HG02884 (cell line): ENCODE data around the gene CDH8.
"Not testable (repeated sequence)": the region's sequence is repeated elsewhere in the genome, so short reads cannot be mapped to it uniquely, and the experiment has no call there.

ENCODE experiments used
- ATAC-seq: cut with Tn5 transposase; IDR thresholded peaks from one replicate; pipeline ENCODE4 v1.9.1; 2021; ENCODE audit warnings: mild to moderate bottlenecking, moderate library complexity; ENCODE audit not compliant: unreplicated experiment

The CDH8 gene

DNA sequence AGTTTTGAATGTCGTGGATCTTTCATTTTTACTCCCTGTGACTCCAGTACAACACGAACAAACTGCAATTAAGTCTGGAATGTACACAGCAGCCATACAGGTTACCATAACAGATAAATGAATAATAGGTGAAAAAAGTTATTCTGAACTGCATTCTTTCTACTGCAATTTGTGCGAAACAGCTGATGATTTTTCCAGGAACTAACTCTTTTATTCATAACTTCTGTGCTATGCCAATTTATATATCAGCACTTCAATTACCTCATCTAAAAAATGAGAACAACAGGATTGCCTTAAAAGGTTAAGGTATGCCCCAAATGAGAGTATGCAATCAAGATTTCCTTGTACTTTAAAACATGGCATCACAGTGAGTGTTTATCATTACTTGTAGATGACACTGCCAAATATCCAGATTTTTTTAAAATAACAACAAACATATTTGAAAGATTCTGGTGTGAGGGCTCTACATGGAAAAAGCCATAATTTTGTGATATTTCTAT is 238.9 kb downstream of the CDH8 start:
- no peak for ATAC-seq

DNA sequence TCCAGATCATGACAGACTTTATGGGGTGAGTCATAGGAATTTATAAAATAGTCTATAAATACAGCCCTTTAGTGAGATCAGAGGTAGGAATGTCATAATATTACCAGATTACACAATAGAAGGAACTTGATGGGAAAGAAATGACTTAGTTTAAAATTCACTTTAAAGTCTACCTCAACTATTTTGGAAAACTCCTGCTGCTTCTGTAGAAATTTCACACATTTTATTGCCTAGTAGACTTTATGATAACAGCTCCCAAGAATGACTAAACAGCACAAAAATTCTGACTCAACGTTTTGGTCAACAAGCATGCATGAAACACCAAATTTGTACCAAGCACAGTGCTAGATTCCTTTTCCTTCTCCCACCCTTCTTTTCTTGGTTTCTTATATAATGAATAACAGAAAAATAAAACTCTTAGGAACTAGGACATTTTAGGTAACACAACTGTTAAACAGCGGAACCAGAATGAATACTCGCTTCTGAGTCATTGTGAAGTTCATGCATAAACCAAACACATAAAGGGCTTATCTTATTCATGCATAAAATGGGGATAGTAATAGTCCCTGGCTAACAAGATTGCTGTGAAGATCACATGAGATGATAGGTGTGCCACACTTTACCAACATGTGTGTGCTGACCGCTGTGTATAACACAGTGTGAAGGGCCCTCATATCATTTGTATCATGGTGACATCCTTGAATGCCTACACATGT is 243.9 kb downstream of the CDH8 start:
- no peak for ATAC-seq

DNA sequence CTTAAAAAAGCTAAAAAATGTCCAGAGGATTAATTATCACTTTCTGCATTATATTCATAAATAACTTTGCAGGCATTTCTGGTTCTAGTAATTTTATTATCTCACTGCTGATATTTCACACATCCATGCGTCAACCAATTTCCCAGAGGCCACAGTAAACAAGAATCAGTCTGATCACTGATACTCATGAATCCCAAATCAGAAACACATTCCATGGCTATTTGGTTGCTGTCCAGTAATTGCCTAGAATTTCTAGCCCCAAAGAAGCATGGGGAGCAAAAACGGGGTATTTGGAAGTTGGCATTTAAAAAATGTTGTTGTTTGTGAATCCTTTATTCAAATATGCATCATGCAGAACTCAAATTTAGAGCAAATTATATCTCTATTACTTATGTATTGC is 244.8 kb downstream of the CDH8 start:
- no peak for ATAC-seq

DNA sequence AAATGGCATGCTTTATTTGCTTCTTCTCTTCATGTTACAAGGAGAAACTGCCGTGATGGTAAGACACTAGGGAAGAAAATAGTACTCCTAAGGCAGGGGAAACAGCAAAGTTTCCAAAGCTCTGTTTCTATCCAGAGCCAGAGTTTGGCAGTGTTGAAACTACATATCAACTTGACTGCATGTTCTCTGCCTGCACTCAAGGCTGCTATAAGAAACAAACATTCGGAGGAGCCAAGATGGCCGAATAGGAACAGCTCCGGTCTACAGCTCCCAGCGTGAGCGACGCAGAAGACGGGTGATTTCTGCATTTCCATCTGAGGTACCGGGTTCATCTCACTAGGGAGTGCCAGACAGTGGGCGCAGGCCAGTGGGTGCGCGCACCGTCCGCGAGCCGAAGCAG is 254.4 kb downstream of the CDH8 start:
- not testable (repeated sequence) for ATAC-seq

DNA sequence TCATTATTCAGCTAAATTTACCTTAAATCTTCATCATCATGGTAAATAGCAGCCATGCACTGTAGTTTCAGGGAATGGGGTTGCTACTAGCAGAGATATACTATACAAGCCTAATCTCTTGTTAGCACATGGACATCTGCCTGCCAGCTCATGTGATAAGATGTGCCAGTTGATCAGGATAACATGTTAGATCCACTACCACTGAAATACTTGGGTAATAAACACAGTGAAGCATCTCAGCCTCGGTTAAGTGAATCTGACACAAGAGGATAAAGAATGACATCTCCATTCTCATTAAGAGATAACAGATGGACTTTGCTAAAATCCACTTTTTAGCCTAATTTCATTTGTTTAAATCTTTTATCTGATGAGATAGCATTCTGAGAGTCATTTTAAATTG is 256.1 kb downstream of the CDH8 start:
- ATAC-seq, result no peak

DNA sequence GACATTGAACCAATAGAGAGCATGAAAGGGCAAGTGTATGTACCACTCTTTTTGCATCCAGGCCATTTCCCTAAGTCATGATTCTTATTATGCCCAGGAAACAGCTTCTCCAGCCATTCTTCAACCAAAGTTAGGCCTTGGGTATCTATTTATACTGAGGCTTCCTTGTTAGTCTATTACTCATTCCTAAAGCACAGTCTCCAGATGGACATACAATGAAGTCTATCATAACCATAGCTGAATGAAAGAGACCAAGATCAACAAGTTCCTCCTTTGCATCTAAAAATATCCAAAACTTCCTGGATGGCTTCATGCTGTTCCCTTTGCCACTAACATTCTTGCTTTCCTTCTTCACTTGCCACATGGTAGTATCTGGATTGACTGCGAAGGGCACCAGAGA is 265.9 kb downstream of the CDH8 start:
- no peak for ATAC-seq

DNA sequence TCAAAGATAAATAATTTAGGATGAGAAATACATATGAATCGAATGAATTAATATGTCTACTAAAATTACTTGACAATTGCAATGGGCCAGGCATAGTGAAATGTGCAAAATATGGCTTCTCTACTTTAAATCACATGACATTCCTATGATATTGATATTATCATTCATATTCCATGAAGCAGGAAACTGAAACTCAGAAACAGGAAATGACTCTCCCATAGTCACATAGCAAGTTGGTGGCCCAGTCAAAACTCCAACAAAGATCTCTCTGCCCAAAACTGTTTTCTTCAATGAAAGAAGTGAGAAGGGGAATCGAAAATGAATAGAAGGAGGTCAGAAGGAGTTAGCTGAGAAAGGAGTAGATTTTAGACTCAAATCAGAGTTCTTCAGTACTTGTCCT is 272.2 kb downstream of the CDH8 start:
- no peak for ATAC-seq

DNA sequence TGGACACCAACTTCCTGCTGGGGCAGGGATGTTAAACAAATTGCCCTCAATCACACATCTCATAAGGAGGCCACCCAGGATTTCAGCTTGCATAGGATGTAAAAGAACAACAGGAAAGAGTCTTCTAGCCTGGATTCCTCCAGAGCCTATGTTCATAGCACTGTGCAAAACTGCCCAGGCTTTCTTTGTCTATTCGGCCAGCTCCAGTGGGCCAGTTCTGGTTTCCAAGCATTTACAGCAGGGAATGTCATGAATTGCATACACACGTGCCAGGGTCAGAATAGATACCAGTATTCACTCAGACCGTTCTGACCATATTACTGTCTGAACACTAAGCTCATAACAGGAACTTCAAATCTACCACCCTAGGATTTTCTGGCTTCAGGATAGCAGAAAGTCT is 273.2 kb downstream of the CDH8 start:
- no peak for ATAC-seq

DNA sequence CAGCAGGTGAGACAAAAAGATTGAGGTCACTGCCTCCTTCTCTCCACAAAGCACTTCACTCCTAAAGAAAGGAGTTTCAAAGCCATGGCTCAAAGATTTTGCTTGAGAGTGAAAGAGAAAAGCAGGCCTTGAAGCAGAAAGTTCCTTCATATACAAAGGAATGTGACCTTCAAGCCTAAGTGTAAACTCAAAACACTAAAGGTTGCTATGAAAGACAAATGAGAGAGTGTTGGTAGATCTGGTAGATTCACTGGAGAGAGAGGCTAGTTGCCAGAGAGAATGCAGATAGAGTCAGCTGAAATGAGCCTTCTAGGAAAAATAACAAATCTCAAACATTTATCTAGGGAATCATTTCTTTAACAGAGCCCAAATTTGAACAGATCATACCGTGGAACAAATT is 305.2 kb downstream of the CDH8 start:
- ATAC-seq, result no peak

DNA sequence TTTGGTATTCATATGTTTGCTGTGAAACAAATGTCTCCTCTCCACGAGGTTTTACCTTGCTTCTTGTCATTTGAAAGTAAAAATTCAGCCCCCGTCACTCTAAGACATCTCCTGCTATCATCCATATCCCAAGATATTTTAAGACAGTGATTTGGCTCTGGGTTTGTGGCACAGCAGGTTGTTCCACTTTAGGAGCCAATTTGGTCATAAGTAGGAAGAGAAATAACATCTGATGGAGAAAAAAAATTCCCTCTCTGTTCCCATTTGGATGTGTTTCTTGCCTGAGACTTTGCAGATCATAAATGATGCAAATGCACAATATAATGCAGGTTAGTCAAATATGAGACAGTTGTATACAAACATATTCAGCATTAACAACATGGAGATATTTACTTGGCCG is 309.5 kb downstream of the CDH8 start:
- ATAC-seq, result no peak

DNA sequence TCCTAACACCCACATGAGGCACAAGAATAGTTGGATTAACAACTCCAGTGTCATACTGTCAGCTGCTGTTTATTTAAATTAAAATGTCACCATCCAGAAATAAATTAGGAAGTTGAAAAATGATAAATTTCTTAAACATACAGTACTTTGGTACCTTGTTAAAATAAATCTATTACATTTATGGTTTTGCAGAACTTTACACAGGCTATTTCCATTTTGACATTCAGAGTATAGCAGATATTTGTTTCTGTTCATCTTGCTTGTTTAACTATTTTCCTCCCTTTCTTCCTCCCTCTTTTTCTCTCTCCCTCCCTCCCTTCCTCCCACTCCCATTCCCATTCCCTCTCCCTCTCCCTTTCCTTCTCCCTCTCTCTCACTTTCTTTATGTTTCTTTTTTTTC is 310.1 kb downstream of the CDH8 start:
- ATAC-seq, result no peak

DNA sequence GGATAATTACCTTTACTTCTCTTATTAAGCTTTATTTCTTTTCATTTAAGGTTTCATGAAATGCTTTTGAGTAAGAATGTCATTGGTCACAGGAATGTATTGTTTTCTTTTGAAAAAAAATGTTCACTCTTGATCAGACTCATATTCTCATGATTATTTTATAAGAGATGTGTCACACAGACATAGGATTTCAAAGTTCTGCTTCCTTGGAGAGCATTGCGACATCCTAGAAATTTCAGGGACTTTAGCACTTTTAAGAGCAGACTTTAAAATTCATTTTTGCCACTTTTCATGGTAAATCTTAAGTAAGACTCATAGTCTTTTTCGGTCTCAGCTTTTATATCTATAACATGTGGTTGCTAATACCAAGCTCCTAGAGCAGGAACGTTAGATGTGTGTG is 314.7 kb downstream of the CDH8 start:
- no peak for ATAC-seq

DNA sequence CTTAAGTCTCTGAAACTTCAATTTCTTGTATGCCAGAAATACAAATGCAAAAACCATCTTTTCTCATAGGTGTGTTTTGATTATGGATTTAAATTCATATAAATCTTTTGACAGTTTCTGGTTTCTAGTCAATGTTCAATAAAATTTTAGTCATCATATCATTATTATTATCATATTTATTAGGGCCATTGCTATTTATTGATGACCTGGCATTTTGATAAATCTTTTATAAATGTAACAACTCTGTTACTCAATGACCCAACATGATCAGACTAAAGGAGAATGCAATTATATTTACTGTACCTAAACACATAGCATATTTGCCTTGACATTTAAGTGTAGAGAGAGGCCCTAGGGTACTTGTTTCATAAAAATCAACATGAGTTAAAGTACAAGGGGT is 320.8 kb downstream of the CDH8 start:
- ATAC-seq, result no peak

DNA sequence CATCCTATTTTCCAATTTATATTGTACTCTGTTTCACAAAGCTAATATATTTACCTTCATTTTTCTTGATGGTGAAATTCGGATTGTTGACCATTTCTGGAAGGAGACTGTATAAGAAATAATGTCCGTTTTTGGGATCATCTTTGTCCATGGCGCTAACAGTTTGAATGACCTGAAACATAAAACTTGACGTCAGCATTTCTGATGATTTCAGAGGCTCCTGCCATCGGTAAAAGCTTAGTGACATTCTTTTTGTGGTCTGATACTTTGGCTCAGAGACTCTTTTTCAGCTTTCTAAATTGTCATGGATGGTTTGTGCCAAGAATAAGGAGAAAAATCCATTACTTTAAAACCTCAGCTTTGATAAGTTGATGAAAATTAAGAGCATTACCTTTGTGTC is 322.5 kb downstream of the CDH8 start:
- no peak for ATAC-seq

DNA sequence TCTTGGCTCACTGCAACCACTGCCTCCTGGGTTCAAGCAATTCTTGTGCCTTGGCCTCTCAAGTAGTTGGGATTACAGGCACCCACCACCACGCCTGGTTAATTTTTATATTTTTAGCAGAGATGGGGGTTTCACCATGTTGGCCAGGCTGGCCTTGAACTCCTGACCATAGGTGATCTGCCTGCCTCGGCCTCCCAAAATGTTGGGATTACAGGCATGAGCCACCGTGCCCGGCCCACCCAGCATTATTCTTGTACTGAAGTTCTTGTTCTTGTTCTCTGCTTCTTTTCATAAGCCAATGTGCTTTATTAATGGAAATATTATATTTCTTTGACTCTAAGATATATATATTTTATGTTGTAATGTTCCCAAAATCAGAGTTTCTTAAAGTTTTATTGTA is 336.6 kb downstream of the CDH8 start:
- not testable (repeated sequence) for ATAC-seq

DNA sequence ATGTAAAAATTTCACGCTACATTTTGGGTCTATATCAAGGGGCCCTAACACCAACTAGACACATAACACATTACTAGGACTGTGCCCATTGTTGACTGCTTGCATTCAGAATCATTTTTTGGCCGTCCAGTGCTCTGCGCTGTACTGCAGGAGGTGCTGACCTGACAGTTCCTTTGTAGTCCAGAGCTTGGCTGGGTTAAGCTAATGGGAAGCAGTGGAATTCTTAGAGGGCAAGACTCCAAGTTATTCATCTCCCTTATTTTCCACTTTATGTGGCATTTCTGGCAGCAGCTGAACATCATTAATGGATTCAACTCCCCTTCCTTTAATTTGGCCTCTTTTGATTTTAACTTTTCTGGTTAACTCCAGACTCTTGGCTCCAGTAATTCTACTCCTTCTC is 351.7 kb downstream of the CDH8 start:
- ATAC-seq, result no peak

DNA sequence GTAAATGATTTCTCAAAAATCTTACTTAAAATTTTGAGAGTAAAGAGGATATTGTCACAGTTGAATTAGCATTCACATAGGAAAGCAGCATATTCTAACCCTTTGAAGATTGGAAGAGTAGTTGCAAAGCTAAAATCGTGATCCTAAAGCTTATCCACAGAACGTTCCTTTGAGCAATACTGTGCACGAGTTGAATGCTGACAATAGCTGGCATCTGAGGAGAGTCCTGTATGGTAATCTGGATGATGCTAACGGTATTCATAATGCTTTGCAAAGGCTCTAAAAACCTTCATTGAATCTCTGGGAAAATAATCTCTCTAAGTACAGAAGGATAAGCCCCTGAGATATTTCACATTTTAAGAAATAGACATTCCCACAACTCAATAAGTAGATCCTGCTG is 354.6 kb downstream of the CDH8 start:
- ATAC-seq, result no peak

DNA sequence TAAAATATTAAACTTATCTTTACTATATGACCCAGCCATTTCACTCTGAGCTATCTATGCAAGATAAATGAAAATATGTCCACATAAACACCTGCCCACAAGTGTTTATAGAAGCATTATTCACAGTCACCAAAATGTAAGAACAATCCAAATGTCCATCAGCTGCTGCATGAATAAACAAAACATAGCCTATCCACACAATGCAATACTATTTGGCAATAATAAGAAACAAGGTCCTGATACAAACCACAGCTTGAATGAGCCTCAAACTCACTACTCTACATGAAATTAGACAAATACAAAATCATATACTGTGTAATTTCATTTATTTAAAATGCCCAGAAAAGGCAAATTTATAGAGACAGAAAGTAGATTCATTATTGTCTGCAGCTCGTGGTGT is 355.1 kb downstream of the CDH8 start:
- no peak for ATAC-seq

DNA sequence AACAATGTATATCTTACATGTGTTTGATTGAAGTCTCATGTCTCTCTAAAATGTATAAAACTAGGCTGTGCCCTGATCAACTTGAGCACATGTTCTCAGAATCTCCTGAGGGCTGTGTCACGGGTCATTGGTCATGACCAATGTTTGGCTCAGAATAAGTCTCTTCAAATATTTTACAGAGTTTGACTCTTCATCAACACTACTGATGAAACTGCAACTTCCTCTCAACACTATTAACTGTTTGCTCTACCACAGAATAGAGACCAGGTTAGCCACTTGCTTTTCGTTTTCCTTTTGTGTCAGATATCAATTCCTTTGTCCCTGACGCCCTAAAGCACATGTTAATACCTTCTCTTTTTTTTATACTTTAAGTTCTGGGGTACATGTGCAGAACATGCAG is 358.1 kb downstream of the CDH8 start:
- no peak for ATAC-seq

DNA sequence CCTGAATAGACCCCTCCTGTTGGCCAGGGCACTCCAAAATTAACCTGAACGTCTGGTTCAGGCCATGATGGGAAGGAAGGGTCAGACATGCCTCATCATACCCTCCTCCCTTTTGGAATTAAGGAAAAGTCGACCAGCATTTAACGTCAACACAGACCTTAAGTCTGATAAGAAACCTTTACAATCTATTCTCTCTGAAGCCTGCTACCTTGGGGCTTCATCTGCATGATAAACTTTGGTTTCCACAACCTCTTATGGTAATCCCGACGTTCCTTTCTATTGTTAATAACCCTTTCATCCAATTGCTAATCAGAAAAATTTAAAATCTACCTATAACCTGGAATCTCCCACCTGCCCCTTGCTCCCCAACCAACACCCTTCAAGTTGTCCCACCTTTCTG is 358.5 kb downstream of the CDH8 start:
- no peak for ATAC-seq

DNA sequence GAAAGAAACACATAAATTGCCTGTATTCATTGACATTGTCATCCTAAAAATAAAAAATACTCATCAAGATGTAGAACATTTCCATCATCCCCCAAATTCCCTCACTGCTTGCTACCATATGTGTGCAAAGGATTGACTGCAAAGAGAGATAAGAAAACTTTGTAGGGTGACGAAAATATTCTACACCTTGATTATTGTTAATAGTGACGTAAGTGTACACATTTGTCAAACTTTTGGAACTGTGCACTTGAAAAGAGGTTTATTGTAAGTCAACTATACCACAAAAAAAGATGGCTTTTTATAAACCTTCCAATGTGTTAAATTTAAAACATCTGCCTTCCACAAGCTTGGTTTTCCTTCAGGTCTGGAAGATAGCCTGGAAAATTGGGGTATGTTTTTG is 359.5 kb downstream of the CDH8 start:
- ATAC-seq, result no peak

DNA sequence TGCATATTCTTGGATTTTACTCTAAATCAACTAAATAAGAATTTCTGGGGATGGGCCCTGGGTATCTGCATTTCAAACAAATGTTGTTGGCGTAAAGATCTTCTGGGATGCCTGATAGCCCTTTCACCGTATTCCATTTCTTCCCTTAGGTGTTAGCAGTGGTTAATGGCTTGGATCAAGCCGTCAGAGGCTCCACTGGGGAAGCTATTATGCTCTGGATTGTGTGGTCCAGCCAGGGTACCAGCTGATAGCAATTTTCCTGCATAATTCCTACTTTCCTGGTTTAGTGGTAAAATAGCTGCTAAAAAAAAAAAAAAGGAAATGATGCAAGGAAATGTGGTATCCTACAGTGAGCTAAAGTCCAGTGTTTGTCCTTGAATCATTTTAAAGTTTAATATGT is 365.1 kb downstream of the CDH8 start:
- no peak for ATAC-seq

DNA sequence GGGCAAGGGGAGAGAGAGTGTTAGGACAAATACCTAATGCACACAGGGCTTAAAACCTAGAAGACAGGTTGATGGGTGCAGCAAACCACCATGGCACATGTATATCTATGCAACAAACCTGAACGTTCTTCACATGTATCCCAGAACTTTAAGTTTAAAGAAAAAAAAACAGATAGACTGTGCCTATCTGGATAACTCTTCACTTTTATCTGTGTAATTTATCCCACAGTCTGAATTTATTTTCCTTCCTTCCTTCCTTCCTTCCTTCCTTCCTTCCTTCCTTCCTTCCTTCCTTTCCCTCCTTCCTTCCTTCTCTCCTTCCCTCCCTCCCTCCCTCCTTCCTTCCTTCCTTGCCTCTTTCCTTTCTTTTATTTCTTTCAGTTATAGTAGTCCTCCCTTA is 370.7 kb downstream of the CDH8 start:
- ATAC-seq, result no peak
